T-helper 1 cell (primary cell): ENCODE results near the gene PSME4.
"Not testable (repeated sequence)": the region's sequence is repeated elsewhere in the genome, so short reads cannot be mapped to it uniquely, and the experiment has no call there.

Experiments used
- DNase-seq, 5 donors: peaks; one replicate each; pipeline ENCODE4 v3.0.0-alpha.2; 2012 to 2020

PSME4 gene

GRCh38 chr2:53881360-53881759 lies 89.4 kb downstream of the PSME4 start:
- DNase-seq = no peak

- DNase-seq = no peak
Measured at GRCh38 chr2:53880756-53881155, 90.0 kb downstream of the PSME4 start.

GRCh38 chr2:53877556-53877955 lies 93.2 kb downstream of the PSME4 start:
- no peak for DNase-seq

- no peak for DNase-seq
Measured at GRCh38 chr2:53877112-53877511, 93.7 kb downstream of the PSME4 start.

GRCh38 chr2:53874401-53874950 lies 96.3 kb downstream of the PSME4 start:
- DNase-seq = no peak

- DNase-seq = no peak
Measured at GRCh38 chr2:53867773-53868172, 103.0 kb downstream of the PSME4 start.

- DNase-seq = no peak
Measured at GRCh38 chr2:53867169-53867568, 103.6 kb downstream of the PSME4 start.

GRCh38 chr2:53865962-53866361 lies 104.8 kb downstream of the PSME4 start:
- no peak for DNase-seq

GRCh38 chr2:53865264-53865663 lies 105.5 kb downstream of the PSME4 start:
- no peak for DNase-seq

- DNase-seq = no peak
Measured at GRCh38 chr2:53863538-53864227, 107.1 kb downstream of the PSME4 start.

- DNase-seq = no peak
Measured at GRCh38 chr2:53861824-53862223, 109.0 kb downstream of the PSME4 start.

- no peak for DNase-seq
Measured at GRCh38 chr2:53859206-53860181, 111.3 kb downstream of the PSME4 start, which contains the start of gene GPR75. Gene GPR75 (minus strand): TSS chr2:53859967. CDS start chr2:53854756, 5,211 bp downstream.

- DNase-seq = no peak
Measured at GRCh38 chr2:53856272-53856671, 114.5 kb downstream of the PSME4 start.

- DNase-seq = no peak
Measured at GRCh38 chr2:53854678-53855077, 116.1 kb downstream of the PSME4 start.

GRCh38 chr2:53852532-53852931 lies 118.3 kb downstream of the PSME4 start:
- no peak for DNase-seq

GRCh38 chr2:53851052-53851757 lies 119.6 kb downstream of the PSME4 start:
- DNase-seq = not testable (repeated sequence)

- DNase-seq = no peak
Measured at GRCh38 chr2:53848062-53848461, 122.7 kb downstream of the PSME4 start.

GRCh38 chr2:53843595-53843994 lies 127.2 kb downstream of the PSME4 start:
- no peak for DNase-seq

- DNase-seq = no peak
Measured at GRCh38 chr2:53842891-53843290, 127.9 kb downstream of the PSME4 start.

- DNase-seq = not testable (repeated sequence)
Measured at GRCh38 chr2:53841651-53842050, 129.1 kb downstream of the PSME4 start.

GRCh38 chr2:53840580-53840979 lies 130.2 kb downstream of the PSME4 start:
- DNase-seq = no peak

- not testable (repeated sequence) for DNase-seq
Measured at GRCh38 chr2:53829980-53830290, 140.9 kb downstream of the PSME4 start.
